Measurements from ENCODE around the gene REEP5.
A peak's percentile ranks its signal among the peaks of the same experiment; 100 is the strongest.
"Not testable (repeated sequence)": the region's sequence is repeated elsewhere in the genome, so short reads cannot be mapped to it uniquely, and the experiment has no call there.

Gene REEP5

GRCh38 chr5:112931473-112931872, 9.4 kb upstream of the REEP5 start:
- no peak for DNase-seq

DNA sequence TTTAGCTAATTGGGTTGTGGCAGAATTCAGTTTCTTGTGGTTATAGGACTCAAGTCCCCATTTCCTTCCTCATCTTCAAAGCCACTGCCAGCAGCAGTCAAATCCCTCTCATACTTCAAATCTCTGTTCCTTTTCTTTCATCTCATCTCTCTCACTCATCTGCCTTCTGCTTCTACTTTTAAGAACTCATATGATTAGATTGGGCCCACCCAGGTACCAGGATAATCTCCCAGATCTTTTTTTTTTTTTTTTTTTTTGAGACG, 8.0 kb upstream of the REEP5 start:
- DNase-seq, result peak; percentile 34 to 61

- peak in 1 of 2 donors; percentile 32 for DNase-seq
These were observed 7.5 kb upstream of the REEP5 start for GRCh38 chr5:112929336-112930081.

GRCh38 chr5:112923988-112924387, 2.0 kb upstream of the REEP5 start:
- DNase-seq, result no peak

GRCh38 chr5:112923148-112923917, 1.3 kb upstream of the REEP5 start:
- DNase-seq, result peak; percentile 24 to 61

DNA sequence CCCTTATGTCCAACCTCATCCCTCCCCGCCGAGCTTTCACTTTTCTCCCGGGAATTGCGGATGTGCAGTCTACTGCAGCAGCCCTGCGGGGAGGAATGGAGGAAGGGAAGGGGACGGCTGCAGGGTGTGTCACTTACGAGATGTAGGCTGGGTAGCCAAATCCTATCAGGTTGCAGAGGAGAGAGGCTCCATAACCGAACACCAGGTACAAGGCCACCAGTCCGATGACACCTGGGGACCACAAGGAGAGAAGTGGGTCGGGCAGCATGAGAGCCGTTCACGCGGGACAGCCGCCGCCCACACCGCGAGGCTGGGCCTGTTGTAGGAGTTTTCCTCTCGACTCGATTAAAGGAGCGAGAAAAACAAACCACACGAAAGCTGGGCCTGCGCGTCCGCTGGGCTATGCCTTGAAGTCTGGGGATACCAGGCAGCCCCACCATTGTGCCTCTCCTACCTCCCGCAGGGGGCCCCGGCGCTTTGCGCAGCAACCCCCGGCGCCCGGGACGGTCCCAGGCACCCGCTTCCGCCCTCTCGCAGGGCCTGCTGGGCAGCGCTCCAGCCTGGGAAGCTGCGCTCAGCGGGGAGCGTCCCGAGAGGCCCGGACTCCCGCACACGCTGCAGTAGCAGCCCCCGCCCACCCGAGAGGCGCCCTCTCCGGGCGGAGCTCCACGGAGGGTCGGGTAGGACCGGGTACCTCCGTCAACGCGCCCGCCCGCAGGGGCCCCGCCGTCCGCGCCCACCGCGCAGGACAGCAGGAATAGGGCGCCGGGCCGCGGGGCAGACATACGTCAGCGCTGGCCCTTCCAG, 798 bp downstream of the REEP5 start:
- peak; percentile 40 to 58 for DNase-seq

GRCh38 chr5:112919972-112920371, 2.1 kb downstream of the REEP5 start:
- no peak for DNase-seq

DNA sequence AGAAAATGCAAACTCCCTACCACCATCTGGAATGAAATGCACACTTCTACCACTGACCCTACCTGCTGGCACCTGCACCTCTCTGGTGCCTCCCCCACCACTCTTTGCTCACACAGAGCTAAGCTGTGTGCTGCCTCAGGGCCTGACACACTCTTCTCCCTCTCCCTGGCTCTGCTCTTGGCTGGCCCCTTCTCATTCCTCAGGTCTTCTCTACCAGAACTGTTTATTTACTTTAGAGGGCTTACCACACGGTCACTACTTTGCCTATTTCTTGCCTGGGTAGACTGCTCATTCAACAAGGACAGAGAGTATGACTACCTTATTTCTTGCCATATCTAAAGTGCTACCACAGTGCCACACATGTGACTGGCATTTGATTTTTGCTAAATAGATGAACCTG, 3.3 kb downstream of the REEP5 start:
- DNase-seq, result no peak

GRCh38 chr5:112918136-112918535, 3.9 kb downstream of the REEP5 start:
- DNase-seq, result no peak

- DNase-seq, result peak; percentile 15 to 31
These were observed 4.5 kb downstream of the REEP5 start for GRCh38 chr5:112917453-112917995.

DNA sequence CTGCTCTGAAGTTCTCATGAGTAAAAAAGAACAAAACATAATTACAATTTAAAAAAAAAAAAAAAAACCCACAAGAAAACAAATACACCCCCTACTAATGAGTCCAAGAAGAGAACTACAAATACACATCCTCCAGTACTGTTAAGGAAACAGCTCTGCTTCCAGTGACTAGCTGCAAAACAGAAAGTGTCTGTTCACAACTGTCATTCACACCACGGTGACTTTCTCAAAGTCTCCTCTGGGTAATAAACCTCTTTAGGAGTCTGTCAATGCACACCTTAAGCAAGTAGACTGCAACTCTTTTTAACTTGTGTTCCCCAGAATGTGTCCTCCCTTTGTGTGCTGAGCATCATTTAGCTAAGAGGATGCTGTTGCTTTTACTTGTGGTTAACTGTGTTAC, 6.2 kb downstream of the REEP5 start:
- peak in 1 of 2 donors; percentile 27 for DNase-seq

DNA sequence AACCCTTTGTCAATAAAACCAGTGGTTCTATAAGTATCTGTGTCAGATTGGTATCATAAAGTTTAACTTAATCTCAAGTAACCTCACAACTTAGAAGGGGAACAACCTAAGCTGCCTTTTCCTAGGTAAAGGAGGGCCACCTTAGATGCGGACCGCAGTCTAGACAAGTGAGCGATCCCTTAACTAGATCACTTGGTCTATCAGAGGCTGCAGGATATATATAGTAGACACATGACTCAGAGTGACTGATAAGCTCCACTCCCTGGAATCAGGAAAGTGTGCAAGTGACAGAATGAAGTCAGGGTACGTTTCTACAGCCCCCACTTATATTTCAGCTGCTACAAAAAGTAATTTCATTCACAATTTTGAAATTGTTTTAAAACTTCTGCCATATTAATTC, 7.4 kb downstream of the REEP5 start:
- no peak for DNase-seq

GRCh38 chr5:112910529-112910928, 11.5 kb downstream of the REEP5 start:
- no peak for DNase-seq

- no peak for DNase-seq
These were observed 13.2 kb downstream of the REEP5 start for GRCh38 chr5:112908854-112909253.

- DNase-seq, result no peak
These were observed 14.8 kb downstream of the REEP5 start for GRCh38 chr5:112907166-112907631.

DNA sequence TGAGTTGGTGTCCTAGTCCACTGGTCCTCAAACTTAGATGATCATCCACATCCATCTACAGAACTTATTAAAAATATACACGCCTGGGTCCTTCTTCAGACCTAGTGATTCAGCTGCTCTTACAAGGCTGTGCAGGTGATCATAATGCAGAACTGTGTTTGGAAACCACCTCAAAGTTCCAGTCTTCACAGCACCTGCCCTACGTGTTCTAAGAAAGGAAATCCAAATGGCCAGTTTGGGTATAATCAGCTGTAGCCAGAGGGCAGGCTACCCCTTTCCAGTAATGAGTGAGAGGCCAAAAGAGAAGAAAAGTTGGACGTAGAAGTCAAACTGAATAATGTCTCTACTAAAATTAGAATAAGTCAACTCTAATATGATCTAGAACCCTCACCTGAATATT, 15.4 kb downstream of the REEP5 start:
- no peak for DNase-seq

DNA sequence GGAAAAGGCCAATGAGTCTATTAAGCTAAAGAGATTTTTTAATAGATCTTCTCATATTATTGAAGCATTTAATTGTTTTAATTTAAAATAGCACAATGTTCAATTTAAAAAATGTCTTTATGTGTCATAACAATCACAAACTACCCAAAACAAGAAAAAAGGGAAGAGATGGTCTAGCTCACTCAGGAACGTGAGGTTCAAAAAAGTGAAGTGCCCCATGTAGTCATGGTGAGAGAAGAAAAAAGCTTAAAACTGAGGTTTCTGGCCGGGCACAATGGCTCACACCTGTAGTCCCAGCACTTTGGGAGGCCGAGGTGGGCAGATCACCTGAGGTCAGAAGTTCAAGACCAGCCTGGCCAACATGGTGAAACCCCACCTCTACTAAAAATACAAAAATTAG, 17.0 kb downstream of the REEP5 start:
- DNase-seq, result not testable (repeated sequence)

DNA sequence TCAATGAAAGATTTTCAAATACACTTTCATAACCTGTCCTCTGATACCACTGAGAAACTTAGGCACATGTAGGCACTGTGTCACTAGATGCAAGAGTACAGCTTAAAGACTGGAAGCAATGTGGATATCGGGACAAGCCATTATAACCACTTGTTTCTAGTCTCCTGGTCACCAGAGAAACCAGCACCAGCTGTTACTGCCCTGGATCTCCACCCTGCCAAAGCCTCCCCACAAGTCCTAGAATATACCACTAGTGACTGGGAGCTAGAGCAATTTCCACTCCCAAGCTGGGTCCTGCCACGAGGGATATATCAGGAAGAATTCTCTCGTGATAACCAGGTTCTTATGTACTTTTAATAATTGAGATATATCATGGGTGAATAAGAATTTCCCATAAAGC, 19.5 kb downstream of the REEP5 start:
- no peak for DNase-seq

DNA sequence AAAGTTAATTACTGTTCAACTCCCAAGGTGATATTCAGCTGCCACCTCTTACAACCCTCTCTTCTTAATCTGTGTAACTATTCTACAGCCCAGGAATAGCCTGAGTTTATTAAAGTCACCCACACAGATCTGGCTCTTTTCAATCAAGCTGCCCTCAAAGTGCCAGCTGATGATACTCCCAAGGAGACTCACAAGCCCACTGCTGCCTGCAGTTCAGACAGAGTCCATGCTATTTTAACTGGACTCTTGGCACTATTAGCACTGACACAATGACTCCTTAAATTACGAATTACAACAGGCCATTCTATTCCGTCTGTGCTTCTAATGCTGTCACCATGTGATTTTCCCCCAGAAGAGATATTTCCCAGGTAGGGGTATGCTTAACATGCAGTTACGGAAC, 26.3 kb downstream of the REEP5 start:
- DNase-seq, result no peak

- no peak for DNase-seq
These were observed 29.3 kb downstream of the REEP5 start for GRCh38 chr5:112892776-112893175.

DNA sequence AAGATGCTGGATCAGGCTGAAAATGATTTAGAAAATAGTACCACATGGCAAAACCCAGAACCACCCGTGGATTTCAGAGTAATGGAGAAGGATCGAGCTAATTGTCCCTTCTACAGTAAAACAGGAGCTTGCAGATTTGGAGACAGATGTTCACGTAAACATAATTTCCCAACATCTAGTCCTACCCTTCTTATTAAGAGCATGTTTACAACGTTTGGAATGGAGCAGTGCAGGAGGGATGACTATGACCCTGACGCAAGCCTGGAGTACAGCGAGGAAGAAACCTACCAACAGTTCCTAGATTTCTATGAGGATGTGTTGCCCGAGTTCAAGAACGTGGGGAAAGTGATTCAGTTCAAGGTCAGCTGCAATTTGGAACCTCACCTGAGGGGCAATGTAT, 30.0 kb downstream of the REEP5 start:
- DNase-seq, result not testable (repeated sequence)

DNA sequence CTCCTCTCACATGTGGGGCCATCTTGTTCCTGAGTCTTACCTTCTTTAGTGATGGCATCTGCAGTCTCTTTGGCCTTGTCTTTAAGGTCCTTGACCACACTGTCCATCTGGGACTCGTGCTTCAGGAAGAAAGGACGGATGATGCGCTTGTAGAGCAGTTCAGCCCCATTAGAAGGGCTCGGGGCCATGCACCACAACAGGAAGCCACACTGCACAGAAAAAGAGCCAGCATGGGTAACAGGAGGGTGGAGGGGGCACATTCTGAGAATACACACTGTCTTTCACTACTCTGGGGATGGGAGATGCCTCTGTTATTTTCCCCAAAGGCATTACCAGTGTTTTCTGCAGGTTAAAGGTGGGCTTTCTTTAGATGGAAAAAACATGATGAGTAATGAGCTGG, 35.1 kb downstream of the REEP5 start:
- DNase-seq, result peak in 1 of 2 donors; percentile 36

- DNase-seq, result no peak
These were observed 37.0 kb downstream of the REEP5 start for GRCh38 chr5:112885001-112885400.
